Measurements from ENCODE around the gene TEX52. TPM values are rescaled to one million over a fixed set of nuclear protein-coding genes. Genes with fewer than 3 reads are reported as not detected.
A peak's percentile ranks its signal among the peaks of the same experiment; 100 is the strongest.

Gene TEX52
- total RNA-seq, 1 donor from 2014 or later: not detected

DNA sequence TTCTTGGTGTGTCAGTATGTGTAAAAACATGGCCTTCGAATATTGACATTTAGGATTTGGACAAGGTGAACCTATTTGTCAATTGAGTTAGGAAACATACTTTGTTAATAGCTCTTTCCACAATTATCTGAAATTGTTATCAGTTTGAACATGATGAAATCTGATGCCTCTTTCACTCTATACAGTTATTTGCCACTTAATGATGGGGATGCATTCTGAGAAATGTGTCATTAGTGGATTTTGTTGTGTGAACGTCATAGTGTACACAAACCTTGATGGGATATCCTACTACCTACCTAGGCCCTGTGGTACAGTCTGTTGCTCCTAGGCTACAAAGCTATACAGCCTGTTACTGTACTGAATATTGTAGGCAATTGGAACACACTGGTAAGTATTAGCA is 38.7 kb upstream of the TEX52 start:
- no peak for DNase-seq (ENCODE audit: low spot score, unreplicated experiment)
- Mint-ChIP-seq H3K27me3 (no peaks in the 10 kb centered on the region), H3K27ac (peak overlapping the region; percentile 58), H3K4me3 (ENCODE audit: low read depth) (no peak overlapping the region), H3K36me3 (ENCODE audit: insufficient read depth) (no peaks in the 10 kb centered on the region), H3K9me3 (ENCODE audit: low read depth) (no peaks in the 10 kb centered on the region), H3K4me1 (ENCODE audit: low read depth) (peaks cover 13% of the 10 kb centered on the region)
- TF ChIP-seq, protein P1, sequence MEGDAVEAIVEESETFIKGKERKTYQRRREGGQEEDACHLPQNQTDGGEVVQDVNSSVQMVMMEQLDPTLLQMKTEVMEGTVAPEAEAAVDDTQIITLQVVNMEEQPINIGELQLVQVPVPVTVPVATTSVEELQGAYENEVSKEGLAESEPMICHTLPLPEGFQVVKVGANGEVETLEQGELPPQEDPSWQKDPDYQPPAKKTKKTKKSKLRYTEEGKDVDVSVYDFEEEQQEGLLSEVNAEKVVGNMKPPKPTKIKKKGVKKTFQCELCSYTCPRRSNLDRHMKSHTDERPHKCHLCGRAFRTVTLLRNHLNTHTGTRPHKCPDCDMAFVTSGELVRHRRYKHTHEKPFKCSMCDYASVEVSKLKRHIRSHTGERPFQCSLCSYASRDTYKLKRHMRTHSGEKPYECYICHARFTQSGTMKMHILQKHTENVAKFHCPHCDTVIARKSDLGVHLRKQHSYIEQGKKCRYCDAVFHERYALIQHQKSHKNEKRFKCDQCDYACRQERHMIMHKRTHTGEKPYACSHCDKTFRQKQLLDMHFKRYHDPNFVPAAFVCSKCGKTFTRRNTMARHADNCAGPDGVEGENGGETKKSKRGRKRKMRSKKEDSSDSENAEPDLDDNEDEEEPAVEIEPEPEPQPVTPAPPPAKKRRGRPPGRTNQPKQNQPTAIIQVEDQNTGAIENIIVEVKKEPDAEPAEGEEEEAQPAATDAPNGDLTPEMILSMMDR (IDR thresholded peaks at IDR 0.05; ENCODE audit: unreplicated experiment): no peak

- Mint-ChIP-seq H3K4me3 (ENCODE audit: low read depth) (no peak overlapping the region), H3K36me3 (ENCODE audit: insufficient read depth) (no peaks in the 10 kb centered on the region), H3K4me1 (ENCODE audit: low read depth) (peaks cover 14% of the 10 kb centered on the region), H3K27me3 (no peaks in the 10 kb centered on the region), H3K9me3 (ENCODE audit: low read depth) (no peaks in the 10 kb centered on the region), H3K27ac (no peak overlapping the region)
- TF ChIP-seq, protein P1 (IDR thresholded peaks at IDR 0.05; ENCODE audit: unreplicated experiment): no peak
- no peak for DNase-seq (ENCODE audit: low spot score, unreplicated experiment)
Observed at GRCh38 chr12:2895051-2895451, 38.2 kb upstream of the TEX52 start.

GRCh38 chr12:2893007-2893406 is 36.2 kb upstream of the TEX52 start:
- peak overlapping the region; percentile 52 for H3K4me3 Mint-ChIP-seq (ENCODE audit: low read depth)
- H3K36me3 Mint-ChIP-seq (ENCODE audit: insufficient read depth): no peaks in the 10 kb centered on the region
- peaks cover 14% of the 10 kb centered on the region for H3K4me1 Mint-ChIP-seq (ENCODE audit: low read depth)
- TF ChIP-seq, protein P1 (IDR thresholded peaks at IDR 0.05; ENCODE audit: unreplicated experiment): no peak
- DNase-seq (ENCODE audit: low spot score, unreplicated experiment): no peak
- no peaks in the 10 kb centered on the region for H3K27me3 Mint-ChIP-seq
- peak overlapping the region; percentile 73 for H3K27ac Mint-ChIP-seq
- no peaks in the 10 kb centered on the region for H3K9me3 Mint-ChIP-seq (ENCODE audit: low read depth)

- H3K27ac Mint-ChIP-seq: no peak overlapping the region
- H3K27me3 Mint-ChIP-seq: no peaks in the 10 kb centered on the region
- no peak for DNase-seq (ENCODE audit: low spot score, unreplicated experiment)
Observed at GRCh38 chr12:2892246-2892645, 35.4 kb upstream of the TEX52 start.

DNA sequence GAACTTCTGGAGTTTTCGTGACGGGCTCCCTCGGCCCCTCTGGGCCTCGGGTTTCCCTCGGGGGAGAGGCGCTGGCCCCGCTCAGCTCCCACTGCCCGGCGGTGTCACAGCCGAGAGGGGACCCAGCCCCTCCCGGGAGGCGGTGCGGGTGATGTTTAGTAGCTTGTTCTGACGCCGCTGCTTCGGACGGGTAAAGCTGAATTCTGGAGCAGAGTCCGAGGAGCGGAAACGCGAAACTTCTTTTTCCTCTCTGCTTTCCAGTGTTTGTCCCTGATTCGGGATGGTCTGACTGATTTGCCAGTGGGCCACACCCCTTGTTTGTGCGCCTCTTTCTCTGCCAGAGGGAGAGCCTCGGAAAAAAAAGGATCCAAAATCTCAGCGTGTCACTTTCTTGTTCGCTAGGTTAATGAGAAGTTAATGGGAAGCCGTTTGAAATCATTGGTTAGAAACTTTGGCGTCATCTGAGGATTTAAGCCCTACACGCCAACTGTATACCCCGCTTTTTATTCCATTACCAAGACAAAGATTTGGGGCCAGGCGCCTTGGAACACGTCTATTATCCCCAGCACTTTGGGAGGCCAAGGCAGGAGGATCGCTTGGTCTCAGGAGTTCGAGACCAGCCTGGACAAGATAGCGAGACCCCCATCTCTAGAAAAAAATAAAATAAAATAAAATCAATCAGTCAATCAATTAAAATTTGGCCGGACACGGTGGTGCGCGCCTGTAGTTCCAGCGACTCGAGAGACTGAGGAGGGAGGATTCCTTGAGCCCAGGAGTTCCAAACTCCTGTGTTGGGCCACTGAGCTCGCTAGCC is 34.6 kb upstream of the TEX52 start:
- H3K9me3 Mint-ChIP-seq (ENCODE audit: low read depth): no peaks in the 10 kb centered on the region
- peaks cover 3% of the 10 kb centered on the region for H3K36me3 Mint-ChIP-seq (ENCODE audit: insufficient read depth)
- DNase-seq (ENCODE audit: low spot score, unreplicated experiment): peak; percentile 52
- TF ChIP-seq, protein P1 (IDR thresholded peaks at IDR 0.05; ENCODE audit: unreplicated experiment): no peak
- peak overlapping the region; percentile 98 for H3K4me3 Mint-ChIP-seq (ENCODE audit: low read depth)
- peak overlapping the region; percentile 95 for H3K27ac Mint-ChIP-seq
- no peaks in the 10 kb centered on the region for H3K27me3 Mint-ChIP-seq
- peaks cover 14% of the 10 kb centered on the region for H3K4me1 Mint-ChIP-seq (ENCODE audit: low read depth)

More at GRCh38 chr12:2892246-2892645, 35.4 kb upstream of the TEX52 start:
- Mint-ChIP-seq H3K9me3 (ENCODE audit: low read depth) (no peaks in the 10 kb centered on the region), H3K4me1 (ENCODE audit: low read depth) (peaks cover 14% of the 10 kb centered on the region), H3K4me3 (ENCODE audit: low read depth) (peak overlapping the region; percentile 98), H3K36me3 (ENCODE audit: insufficient read depth) (peaks cover 3% of the 10 kb centered on the region)
- TF ChIP-seq, protein P1 (IDR thresholded peaks at IDR 0.05; ENCODE audit: unreplicated experiment): no peak

Data from progenitor cell of endocrine pancreas (in vitro differentiated cells).